HG03025 (cell line): ENCODE results near the gene PPARD.
"Not testable (repeated sequence)": the region's sequence is repeated elsewhere in the genome, so short reads cannot be mapped to it uniquely, and the experiment has no call there.

Experiments used
- ATAC-seq: cut with Tn5 transposase; IDR thresholded peaks from one replicate; pipeline ENCODE4 v1.9.1; 2021; ENCODE audit warnings: mild to moderate bottlenecking, moderate library complexity; ENCODE audit not compliant: unreplicated experiment, low FRiP score

PPARD gene

GRCh38 chr6:35311390-35312075 is 30.8 kb upstream of the PPARD start:
- ATAC-seq: no peak

DNA sequence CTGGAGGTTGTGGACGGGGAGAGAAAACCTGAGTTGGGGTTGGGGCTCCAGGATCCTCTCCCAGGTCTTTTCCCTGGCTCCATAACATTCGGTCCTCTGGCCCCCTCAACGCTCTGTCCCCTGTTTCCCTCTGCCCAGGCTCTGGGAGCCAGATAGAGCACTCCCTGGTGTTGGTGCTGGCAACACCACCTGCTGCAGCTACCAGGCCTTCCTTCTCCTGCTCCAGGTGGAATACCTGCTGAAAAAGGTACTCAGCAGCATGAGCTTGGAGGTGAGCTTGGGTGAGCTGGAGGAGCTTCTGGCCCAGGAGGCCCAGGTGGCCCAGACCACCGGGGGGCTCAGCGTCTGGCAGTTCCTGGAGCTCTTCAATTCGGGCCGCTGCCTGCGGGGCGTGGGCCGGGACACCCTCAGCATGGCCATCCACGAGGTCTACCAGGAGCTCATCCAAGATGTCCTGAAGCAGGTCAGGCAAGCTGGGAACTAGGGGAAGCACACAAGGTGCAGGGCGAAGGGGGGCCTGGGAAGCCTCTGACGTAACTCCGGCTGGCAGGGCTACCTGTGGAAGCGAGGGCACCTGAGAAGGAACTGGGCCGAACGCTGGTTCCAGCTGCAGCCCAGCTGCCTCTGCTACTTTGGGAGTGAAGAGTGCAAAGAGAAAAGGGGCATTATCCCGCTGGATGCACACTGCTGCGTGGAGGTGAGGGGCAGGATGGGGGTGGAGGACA is 30.1 kb upstream of the PPARD start:
- ATAC-seq: no peak

GRCh38 chr6:35312807-35313206 is 29.6 kb upstream of the PPARD start:
- ATAC-seq: no peak

DNA sequence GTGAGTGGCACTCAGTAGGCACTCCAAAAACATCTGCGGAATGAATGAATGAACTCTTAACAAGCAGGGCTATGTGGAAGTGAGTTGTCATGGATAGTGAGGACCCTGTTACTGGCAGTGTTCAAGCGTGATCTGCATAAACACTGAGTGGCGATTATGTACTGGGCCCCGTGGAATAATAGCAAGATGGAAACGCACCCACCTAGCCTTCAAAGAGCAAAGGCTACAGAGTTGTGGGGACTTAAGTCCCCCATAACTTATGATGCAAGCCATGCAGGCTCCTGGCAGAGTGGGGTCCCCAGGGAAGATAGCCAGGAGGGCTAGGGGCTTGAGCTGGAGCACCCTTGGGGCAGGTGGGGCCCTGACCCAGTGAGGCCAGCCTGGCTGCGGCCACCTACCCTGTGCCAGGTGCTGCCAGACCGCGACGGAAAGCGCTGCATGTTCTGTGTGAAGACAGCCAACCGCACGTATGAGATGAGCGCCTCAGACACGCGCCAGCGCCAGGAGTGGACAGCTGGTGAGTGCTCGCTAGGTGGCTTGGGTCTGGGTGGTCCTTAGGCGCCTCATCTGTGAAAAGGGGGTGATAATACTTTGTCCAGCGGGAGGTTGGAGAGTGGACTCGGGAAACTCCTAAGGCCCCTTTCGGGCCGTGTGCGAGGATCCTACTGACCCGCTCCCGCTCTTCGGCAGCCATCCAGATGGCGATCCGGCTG is 24.7 kb upstream of the PPARD start:
- ATAC-seq: no peak

DNA sequence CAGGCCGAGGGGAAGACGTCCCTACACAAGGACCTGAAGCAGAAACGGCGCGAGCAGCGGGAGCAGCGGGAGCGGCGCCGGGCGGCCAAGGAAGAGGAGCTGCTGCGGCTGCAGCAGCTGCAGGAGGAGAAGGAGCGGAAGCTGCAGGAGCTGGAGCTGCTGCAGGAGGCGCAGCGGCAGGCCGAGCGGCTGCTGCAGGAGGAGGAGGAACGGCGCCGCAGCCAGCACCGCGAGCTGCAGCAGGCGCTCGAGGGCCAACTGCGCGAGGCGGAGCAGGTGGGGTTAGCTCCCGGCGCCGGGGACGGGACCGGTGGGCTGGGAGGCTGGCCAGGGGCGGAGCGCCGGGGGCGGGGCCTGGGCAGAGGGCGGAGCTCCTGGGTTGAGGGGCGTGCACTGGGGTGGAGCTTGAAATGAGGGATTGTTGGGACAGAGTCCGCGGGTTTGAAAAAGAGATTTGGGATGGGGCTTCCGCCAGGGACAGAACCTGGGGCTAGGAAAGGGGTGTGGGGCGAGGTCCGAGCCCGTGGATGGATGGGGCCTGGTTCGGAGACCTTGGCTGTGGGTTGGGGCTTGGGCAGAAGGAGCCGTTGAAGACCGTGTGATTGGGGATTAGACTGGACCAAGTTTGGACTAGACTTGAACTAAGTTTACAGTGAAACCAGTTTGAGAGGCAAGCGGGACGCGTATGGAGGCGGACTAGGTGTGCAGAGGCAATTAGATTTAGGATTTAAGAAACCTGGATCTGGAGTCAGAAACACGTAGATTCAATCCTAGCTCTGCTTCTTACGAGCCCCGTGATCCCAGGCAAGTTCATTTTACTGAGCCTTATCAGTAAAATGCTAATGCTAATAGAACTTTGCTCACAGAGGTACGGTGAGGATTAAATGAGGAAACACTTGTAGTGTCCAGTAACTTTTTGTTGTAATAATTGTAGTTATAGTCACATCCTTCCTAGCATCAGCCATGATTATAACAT is 23.9 kb upstream of the PPARD start:
- ATAC-seq: no peak

DNA sequence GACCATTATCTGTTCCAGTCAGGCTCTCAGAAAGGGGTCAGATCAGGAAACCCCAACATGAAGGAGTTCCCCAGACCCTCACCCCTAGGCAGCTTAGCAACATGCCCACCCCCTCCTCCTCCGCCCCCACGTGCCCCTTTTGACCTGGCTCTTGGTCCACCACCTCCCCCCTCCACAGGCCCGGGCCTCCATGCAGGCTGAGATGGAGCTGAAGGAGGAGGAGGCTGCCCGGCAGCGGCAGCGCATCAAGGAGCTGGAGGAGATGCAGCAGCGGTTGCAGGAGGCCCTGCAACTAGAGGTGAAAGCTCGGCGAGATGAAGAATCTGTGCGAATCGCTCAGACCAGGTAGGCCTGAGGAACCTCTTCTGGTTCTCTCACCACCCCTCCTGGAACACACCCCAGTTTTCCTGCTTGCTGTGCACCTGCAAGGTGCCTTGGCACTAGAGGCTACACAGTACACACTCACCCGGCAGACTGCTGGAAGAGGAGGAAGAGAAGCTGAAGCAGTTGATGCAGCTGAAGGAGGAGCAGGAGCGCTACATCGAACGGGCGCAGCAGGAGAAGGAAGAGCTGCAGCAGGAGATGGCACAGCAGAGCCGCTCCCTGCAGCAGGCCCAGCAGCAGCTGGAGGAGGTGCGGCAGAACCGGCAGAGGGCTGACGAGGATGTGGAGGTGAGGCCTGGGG is 22.9 kb upstream of the PPARD start:
- ATAC-seq: no peak

DNA sequence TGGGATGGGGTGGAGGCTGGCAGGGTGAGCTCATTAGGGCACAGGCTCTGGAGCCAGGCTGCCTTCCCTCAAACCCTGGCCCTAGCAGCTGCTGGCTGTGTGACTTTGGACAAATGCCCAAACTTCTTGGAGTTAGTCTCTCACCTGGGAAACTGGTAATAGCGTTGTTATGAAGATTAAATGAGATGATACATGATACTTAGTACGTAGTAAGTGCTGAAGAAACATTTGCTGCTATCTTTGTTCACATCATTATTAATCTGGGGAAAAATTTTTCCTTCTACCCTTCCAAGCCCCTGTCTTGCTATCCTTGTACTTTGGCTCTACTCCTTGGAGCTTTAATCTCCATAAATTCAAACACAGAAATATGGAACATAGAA is 22.3 kb upstream of the PPARD start:
- no peak for ATAC-seq

- no peak for ATAC-seq
Measured at GRCh38 chr6:35321091-35321490, 21.3 kb upstream of the PPARD start.

- no peak for ATAC-seq
Measured at GRCh38 chr6:35327349-35328027, 14.9 kb upstream of the PPARD start.

GRCh38 chr6:35328108-35328723 is 14.1 kb upstream of the PPARD start:
- ATAC-seq: no peak

GRCh38 chr6:35328965-35329364 is 13.4 kb upstream of the PPARD start:
- ATAC-seq: not testable (repeated sequence)

DNA sequence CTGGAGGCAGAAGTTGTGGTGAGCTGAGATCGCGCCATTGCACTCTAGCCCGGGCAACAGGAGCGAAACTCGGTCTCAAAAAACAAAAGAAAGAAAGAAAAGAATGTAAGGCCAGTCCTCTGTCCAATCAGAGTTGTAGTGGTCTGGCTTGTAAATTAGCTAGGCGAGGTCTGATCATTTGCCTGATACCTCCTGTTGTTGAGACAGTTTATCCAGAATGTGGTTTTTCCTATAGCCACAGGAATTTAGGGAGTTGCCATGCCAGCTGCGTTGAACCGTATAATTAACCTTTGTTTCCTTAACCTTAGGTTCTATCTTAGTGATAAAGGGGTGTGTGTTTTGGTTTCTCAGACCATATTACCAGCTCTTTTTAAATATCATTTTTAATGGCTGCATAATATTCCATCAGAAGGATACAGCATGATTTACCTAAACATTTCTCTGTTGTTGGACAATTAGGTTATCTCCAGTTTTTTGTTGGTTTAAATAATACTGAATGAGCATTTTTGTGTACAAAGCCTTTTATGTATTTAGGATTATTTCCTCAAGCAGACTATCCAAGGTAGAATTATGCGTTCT is 11.7 kb upstream of the PPARD start:
- no peak for ATAC-seq

GRCh38 chr6:35332074-35332887 is 10.1 kb upstream of the PPARD start:
- ATAC-seq: not testable (repeated sequence)

- ATAC-seq: no peak
Measured at GRCh38 chr6:35341557-35341956, 801 bp upstream of the PPARD start.

DNA sequence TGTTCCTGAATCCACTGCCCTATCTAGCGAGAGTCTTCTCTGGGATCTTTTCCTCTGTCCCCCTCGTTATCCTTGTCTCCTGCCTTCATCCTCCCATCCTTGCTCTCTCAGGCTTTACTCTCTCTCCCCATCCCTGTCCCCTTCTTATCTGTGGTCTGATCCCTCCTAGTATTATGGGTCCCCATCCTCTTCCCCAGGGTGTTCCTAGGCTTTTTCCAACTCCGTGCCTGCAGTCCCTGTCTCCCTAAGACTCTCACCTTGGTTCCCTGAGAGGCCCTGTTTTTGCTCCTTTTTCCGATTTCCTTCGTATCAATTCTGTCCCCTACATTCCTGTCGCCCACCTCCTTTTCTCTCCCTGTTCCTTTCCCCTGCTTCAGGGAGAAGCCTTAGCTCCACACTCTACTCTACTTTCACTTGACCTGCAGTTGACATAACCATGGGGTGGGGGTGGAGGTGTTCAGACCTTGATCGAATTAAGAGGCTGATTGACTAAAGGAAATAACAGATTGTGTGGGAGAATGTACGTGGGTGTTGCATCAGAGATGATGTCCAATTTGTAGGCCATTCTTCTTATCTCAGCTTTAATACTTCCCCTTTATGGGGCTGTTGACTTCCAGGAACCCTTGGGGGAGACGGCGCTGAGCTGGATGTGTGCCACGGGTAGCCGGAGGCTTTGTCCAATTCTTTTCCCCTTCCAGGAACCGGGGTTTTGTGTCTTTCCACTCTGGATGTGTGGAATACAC is 905 bp downstream of the PPARD start:
- no peak for ATAC-seq

DNA sequence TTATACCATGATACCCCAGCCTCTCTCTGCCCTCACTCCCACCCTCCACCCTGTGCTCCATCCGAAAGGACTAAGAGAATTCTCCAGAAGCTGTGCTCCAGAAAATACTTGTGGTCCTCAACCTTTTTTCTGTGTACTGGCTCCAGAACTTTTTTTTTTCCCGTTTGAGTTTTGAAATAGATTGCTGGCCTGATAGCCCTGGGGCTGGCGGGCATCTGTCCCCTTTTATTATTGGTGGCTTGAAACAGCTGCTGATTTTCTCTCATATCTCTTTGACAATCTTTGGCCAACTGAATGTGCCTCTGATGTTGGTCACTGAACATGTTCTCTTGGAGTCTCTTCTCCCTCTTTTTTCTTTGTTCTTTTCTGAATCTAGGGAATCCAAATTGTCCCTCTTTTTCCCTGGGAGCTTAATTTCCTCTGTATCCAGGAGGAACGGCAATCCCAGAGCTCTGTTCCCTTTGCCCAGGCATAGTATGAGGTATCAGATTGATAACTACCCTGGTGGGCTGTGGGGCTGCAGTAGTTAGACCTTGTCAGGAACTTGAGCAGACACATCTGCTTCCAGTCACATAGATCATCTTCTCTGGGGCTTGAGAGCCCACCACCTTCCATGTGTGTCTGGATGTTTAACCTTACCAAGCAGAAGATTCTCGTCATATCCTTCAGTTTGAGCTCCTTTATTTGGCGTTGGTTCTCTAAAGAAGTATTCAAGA is 1.6 kb downstream of the PPARD start:
- ATAC-seq: no peak
